Activated naive CD4-positive, alpha-beta T cell (primary cell): ENCODE results near the gene CBARP.
"Not testable (repeated sequence)": the region's sequence is repeated elsewhere in the genome, so short reads cannot be mapped to it uniquely, and the experiment has no call there.

ENCODE experiments used
- DNase-seq, 4 experiments: peaks; one replicate each; lab custom pipeline; 2025; lab: John Stamatoyannopoulos, UW

CBARP gene

DNA sequence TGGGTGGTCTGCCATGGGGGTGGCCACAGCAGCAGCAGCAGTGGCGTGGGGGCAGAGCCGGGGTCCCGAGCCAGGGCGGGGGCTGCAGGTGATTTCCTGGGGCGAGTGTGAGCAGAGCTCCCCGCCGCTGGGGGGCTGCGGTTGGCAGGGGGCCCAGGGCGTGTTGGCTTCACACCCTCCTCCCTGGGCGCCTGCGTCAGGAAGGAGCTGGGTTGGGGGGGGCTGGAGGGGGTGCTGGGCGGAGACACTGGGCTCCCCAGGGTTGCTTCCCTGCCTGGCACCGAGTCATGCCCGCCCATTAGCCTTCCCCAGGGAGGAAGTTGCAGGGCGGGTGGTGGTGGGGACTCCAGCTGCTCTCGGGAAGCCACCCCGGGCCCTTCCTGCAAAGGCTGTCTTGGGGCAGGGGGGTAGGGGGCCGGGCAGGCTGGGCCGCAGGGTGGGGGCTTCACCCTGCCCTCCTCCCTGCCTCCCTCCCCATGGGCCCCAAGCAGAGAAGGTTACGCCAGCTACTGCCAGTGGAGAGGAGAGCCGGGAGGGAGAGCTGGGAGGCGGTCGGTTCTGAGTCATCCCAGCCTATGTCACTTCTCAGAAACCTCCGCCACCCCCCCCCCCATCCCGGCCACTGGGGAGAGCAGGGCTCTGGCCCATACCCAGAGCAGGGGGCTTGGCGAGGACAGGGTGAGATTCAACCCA, 15.2 kb upstream of the CBARP start:
- DNase-seq, result peak in 2 of 4 experiments; percentile 65 to 66

DNA sequence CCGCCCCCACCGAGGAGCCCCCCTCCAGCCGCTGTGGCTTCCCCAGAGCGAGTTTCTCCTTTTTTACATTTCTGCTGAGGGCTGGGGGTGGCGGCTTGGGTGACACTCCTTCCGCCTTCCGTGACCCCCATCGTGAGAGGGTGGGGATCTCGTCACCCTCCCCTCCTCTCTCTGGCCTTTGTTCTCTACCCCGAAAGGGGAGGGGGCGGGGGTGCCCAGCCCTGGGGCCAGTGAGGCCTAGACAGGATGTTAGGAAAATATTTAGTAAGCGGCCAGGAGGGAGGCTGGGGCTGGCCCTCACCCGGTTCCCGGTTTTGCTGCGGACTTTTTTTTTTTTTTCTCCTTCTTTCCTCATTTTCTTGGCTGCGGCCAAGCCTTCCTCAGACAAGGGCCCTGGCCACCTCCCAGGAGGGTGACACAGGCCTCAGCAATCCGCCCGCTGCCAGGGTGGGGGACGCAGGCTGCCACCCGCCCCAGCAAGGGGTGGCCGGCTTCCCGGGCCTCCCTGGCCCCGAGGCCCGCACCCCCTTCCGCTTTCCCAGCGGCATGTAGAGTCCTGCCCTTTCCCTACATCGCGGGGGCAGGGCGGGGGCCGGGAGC, 14.5 kb upstream of the CBARP start:
- DNase-seq, result peak in 2 of 4 experiments; percentile 43 to 58

- DNase-seq, result peak in 3 of 4 experiments; percentile 43 to 58 (median 48)
Observed at GRCh38 chr19:1251330-1252220, 13.8 kb upstream of the CBARP start.

GRCh38 chr19:1250437-1251260, 12.8 kb upstream of the CBARP start:
- peak in 2 of 4 experiments; percentile 40 to 64 for DNase-seq

- no peak for DNase-seq
Observed at GRCh38 chr19:1249990-1250436, 12.2 kb upstream of the CBARP start.

- DNase-seq, result peak; percentile 79 to 98 (median 90)
Observed at GRCh38 chr19:1249298-1249989, 11.6 kb upstream of the CBARP start.

GRCh38 chr19:1248786-1249297, 11.0 kb upstream of the CBARP start:
- peak; percentile 70 to 86 (median 81) for DNase-seq

DNA sequence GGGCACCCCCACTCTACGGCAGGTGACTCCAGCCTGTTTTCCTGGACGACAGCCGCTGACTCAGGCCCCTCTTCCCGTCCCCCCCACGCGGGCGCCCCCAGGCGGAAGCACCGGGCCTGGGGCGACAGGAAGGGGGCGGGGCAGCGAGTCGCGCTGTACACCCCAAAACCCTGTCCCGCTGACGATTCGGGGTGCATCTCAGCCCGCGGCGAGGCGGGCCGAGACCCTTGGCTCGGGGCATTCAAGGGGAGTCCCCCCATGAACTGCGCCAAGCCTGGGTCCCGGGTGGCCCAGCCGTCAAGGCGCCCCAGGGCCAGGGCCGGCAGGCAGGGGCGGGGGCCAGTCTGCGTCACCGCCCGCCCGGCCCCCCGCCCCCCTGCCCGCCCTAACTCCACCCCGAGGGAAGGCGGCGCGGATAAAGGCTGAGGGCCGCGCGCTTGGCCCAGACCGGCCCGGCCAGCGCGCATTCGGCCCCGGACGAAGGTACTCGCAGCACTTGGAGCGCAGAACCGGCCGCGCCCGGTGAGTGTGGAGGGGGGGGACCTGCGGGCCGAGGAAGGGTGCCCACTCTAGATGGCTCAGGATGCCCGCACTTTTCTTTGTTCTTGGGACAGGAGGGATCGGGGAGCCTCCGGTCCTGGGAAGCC, 10.5 kb upstream of the CBARP start, which contains the start of gene MIDN:
TSS of gene MIDN (plus strand) at position 445 of the 647 bp plus-strand sequence. CDS start 1,714 bp downstream, outside the sequence.
- peak in 2 of 4 experiments; percentile 35 to 68 for DNase-seq

DNA sequence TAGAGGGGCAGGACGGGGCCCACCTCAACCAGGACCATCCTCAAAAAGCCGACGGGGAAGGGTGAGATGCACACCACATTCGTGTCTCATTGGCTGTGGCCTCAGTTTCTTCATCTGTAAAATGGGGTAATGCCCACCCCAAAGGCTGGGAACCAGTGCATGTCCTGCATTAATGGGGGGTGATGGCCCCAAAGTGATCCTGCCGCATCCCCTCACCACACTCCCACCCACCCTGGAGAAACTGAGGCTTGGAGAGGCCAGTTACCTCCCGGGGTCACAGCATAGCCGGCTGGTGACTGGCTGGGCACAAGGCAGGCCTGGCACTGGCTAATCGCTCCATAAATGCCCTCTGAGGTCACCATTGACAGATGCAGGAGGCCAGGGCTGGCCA, 9.9 kb upstream of the CBARP start:
- DNase-seq, result no peak

DNA sequence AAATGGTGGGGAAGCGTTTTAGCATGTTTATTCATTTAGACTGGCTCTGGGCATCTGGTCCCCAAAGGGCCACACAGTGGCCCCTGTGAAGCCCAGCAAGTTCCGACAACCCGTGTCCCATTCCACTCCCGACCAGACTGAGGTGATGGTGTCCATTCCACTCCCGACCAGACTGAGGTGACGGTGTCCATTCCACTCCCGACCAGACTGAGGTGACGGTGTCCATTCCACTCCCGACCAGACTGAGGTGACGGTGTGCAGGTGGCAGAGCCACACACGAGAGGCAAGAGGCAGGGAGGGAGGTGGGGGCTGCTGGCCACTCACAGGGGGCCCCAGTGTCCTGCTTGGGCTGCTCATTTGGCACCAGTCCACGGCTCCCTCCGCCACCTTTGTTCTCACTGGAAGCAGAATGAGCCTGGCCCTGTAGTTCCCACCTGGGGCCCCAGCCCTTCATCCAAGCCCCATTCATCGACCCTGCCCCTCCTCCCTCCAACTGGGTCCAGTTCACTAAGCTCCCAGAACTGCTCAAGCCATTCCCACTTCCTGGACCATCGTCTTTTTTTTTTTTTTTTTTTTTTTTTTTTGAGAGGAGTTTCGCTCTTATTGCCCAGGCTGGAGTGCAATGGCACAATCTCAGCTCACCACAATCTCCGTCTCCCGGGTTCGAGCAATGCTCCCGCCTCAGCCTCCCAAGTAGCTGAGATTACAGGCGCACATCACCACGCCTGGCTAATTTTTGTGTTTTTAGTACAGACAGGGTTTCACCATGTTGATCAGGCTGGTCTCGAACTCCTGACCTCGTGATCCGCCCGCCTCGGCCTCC, 8.7 kb upstream of the CBARP start:
- DNase-seq, result not testable (repeated sequence)

GRCh38 chr19:1245494-1246264, 7.9 kb upstream of the CBARP start:
- no peak for DNase-seq

DNA sequence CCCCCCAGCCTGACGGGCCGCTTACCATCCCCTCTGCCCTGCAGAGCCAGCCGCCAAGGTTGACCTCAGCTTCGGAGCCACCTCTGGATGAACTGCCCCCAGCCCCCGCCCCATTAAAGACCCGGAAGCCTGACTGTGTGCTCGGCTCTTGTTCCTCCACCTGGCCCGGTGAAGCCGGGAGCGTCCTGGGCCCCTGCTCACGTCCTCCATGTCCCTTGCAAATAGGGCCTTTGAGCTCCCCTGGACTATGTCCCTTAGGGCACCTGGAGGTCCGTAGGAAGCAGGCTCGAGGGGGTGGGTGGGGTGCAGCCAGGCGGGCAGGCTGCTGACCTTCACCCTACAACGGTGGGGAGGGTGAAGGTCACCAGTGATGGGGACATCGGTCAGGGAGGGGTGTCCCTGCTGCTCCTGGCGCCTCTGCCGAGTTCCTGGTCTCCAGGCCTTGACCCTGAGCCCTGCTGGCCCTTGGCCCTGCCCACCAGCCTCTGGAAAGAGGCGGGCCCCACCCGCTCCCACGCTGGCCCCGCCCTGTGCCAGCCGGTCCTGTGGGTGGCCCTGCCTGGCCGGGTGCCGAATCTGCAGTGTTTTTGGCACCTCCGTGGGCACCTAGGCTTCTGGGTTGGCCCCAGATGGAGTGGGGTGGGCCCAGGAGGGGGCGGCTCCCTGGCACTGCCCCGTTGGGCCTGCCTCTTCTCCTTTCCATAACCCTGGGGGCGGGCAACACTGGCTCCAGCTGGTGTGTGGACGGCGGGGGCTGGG, 7.1 kb upstream of the CBARP start:
- DNase-seq, result no peak

DNA sequence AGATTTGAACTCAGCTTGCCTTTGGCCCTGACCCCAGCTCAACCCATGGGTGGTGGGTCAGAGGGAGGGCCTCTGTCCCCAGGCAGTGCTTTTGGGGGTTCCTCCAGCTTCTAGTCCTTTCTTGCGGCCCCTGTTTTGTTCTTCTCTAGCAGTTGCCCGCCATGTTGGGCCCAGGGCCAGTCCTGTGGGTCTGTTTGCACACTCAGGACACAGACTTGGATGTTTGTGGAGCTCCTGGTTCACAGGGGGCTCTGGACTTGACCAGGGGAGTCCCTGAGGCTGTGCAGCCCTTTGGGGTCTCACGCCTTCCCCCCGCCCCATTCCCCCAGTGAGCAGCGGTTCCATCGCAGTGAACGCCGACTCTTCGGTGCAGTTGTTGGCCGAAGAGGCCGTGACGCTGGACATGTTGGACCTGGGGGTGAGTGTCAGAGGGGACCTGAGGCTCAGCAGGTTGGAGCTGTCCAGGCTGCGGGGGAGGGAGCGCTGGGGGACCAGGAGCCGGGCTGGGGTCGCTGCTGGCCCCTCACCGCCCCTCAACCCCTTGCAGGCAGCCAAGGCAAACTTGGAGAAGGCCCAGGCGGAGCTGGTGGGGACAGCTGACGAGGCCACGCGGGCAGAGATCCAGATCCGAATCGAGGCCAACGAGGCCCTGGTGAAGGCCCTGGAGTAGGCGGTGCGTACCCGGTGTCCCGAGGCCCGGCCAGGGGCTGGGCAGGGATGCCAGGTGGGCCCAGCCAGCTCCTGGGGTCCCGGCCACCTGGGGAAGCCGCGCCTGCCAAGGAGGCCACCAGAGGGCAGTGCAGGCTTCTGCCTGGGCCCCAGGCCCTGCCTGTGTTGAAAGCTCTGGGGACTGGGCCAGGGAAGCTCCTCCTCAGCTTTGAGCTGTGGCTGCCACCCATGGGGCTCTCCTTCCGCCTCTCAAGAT, 6.2 kb upstream of the CBARP start:
- DNase-seq, result peak; percentile 69 to 88 (median 82)

GRCh38 chr19:1241417-1242095, 3.8 kb upstream of the CBARP start, which contains the start of gene ATP5F1D:
Gene ATP5F1D (plus strand): TSS chr19:1241751. CDS start chr19:1241851, 100 bp downstream.
- peak; percentile 52 to 93 (median 82) for DNase-seq

- no peak for DNase-seq
Observed at GRCh38 chr19:1240925-1241324, 3.1 kb upstream of the CBARP start.
